Hepatocyte (in vitro differentiated cells): ENCODE results near the gene NEUROG1. TPM values are rescaled to one million over a fixed set of nuclear protein-coding genes. Genes with fewer than 3 reads are reported as not detected.

Source experiments
- DNase-seq: peaks from one replicate; pipeline ENCODE4 v3.0.0-alpha.2; 2016; ENCODE audit warnings: low spot score
- H2AFZ ChIP-seq: fragments of 200-600 bp; sonication (generic); 2 replicates; pipeline ENCODE4 v1.6.0; 2016; ENCODE audit warnings: antibody characterized with exemption, mild to moderate bottlenecking
- H3K27ac ChIP-seq: fragments of 200-600 bp; sonication (generic); 2 replicates; pipeline ENCODE4 v1.5.1; 2016; ENCODE audit warnings: mild to moderate bottlenecking
- H3K27me3 ChIP-seq: fragments of 200-600 bp; sonication (generic); 2 replicates; pipeline ENCODE4 v1.6.1; 2016
- H3K36me3 ChIP-seq: fragments of 200-600 bp; sonication (generic); replicated peaks from 2 replicates; pipeline ENCODE4 v1.5.1; 2016; ENCODE audit warnings: low read depth; ENCODE audit not compliant: insufficient read depth
- H3K4me1 ChIP-seq: fragments of 200-600 bp; sonication (generic); 2 replicates; pipeline ENCODE4 v1.5.1; 2016; ENCODE audit warnings: mild to moderate bottlenecking, moderate library complexity; ENCODE audit not compliant: insufficient read depth
- H3K4me2 ChIP-seq: fragments of 200-600 bp; sonication (generic); 2 replicates; pipeline ENCODE4 v1.6.0; 2016
- H3K4me3 ChIP-seq: fragments of 200-600 bp; sonication (generic); 2 replicates; pipeline ENCODE4 v1.5.1; 2016; ENCODE audit warnings: mild to moderate bottlenecking
- H3K79me2 ChIP-seq: fragments of 200-600 bp; sonication (generic); 2 replicates; pipeline ENCODE4 v1.6.0; 2017; ENCODE audit warnings: mild to moderate bottlenecking
- H3K9me2 ChIP-seq: fragments of 200-600 bp; sonication (generic); replicated peaks from 2 replicates; pipeline ENCODE4 v1.6.0; 2017; ENCODE audit warnings: mild to moderate bottlenecking; ENCODE audit not compliant: insufficient read depth
- H3K9me3 ChIP-seq: fragments of 200-600 bp; sonication (generic); 2 replicates; pipeline ENCODE4 v1.5.1; 2016; ENCODE audit warnings: low read depth, mild to moderate bottlenecking
- H4K20me1 ChIP-seq: fragments of 200-600 bp; sonication (generic); 2 replicates; pipeline ENCODE4 v1.6.0; 2016; ENCODE audit warnings: mild to moderate bottlenecking; ENCODE audit not compliant: insufficient read depth, poor library complexity, severe bottlenecking
- CTCF ChIP-seq: fragments of 200-600 bp; sonication (generic); IDR thresholded peaks from 2 replicates; pipeline ENCODE4 v1.5.1; 2016; ENCODE audit warnings: antibody characterized with exemption, mild to moderate bottlenecking; ENCODE audit not compliant: poor library complexity
- EZH2 ChIP-seq: fragments of 200-600 bp; sonication (generic); IDR thresholded peaks from 2 replicates; pipeline ENCODE4 v1.6.1; 2016; ENCODE audit warnings: antibody characterized with exemption, mild to moderate bottlenecking, borderline replicate concordance
- EZH2phosphoT487 ChIP-seq: fragments of 200-600 bp; sonication (generic); IDR thresholded peaks from one replicate; pipeline ENCODE4 v1.6.1; 2018; ENCODE audit warnings: antibody characterized with exemption, mild to moderate bottlenecking, low read depth, moderate library complexity; ENCODE audit not compliant: unreplicated experiment, severe bottlenecking
- WGBS: methylation state at CpG from one replicate; pipeline ENCODE4 v1.1.6; 2016; ENCODE audit warnings: low lambda C conversion rate; ENCODE audit errors: missing lambda C conversion rate; 5-methylcytosine and 5-hydroxymethylcytosine counted together
- polyA plus RNA-seq: library from polyadenylated mRNA; unstranded; fragments of >200 nt; fragmentation: Nextera tagmentation; extraction: Ambion mirVana; gene quantifications from 2 replicates; pipeline ENCODE4 v1.2.1, GENCODE V29; 2016
- total RNA-seq: library from RNA; depleted of rRNA; stranded (reverse); fragments of >200 nt; gene quantifications from 2 replicates; pipeline ENCODE4 v1.2.3, GENCODE V29; 2014

The NEUROG1 gene
- total and polyA plus RNA-seq, 2 experiments from 2014 or later, result not detected

- no peak overlapping the region for H3K4me3 ChIP-seq
Observed at GRCh38 chr5:135553688-135554462, 18.1 kb upstream of the NEUROG1 start.

GRCh38 chr5:135551593-135552447 is 16.1 kb upstream of the NEUROG1 start:
- Histone ChIP-seq H2AFZ (no peak overlapping the region), H3K36me3 (no peaks in the 10 kb centered on the region), H3K79me2 (no peaks in the 10 kb centered on the region), H3K27ac (no peak overlapping the region), H3K4me1 (no peaks in the 10 kb centered on the region), H3K27me3 (peaks cover 56% of the 10 kb centered on the region), H3K4me3 (no peak overlapping the region), H3K9me2 (no peaks in the 10 kb centered on the region), H3K4me2 (no peak overlapping the region), H4K20me1 (no peaks in the 10 kb centered on the region), H3K9me3 (no peaks in the 10 kb centered on the region)
- TF ChIP-seq EZH2phosphoT487 (no peak), CTCF (peak; percentile 87)
- WGBS, result 41% methylated on average over 15 of the region's 15 CpGs
- peak; percentile 86 for DNase-seq

More at GRCh38 chr5:135553688-135554462, 18.1 kb upstream of the NEUROG1 start:
- Histone ChIP-seq H3K27me3 (peaks cover 52% of the 10 kb centered on the region), H4K20me1 (no peaks in the 10 kb centered on the region), H3K4me1 (no peaks in the 10 kb centered on the region), H3K27ac (no peak overlapping the region), H3K36me3 (no peaks in the 10 kb centered on the region), H3K79me2 (no peaks in the 10 kb centered on the region), H3K9me3 (no peaks in the 10 kb centered on the region), H3K9me2 (no peaks in the 10 kb centered on the region), H3K4me2 (peak overlapping the region; percentile 71), H2AFZ (peak overlapping the region; percentile 89)
- TF ChIP-seq EZH2phosphoT487 (no peak), CTCF (peak; percentile 53), EZH2 (no peak)
- peak; percentile 73 for DNase-seq
- 24% methylated on average over 8 of the region's 8 CpGs for WGBS

- Histone ChIP-seq H3K27me3 (peaks cover 65% of the 10 kb centered on the region), H3K36me3 (no peaks in the 10 kb centered on the region), H2AFZ (no peak overlapping the region), H3K4me1 (peaks cover 4% of the 10 kb centered on the region), H4K20me1 (no peaks in the 10 kb centered on the region), H3K79me2 (no peaks in the 10 kb centered on the region), H3K27ac (no peak overlapping the region), H3K4me3 (no peak overlapping the region), H3K9me3 (no peaks in the 10 kb centered on the region), H3K4me2 (no peak overlapping the region), H3K9me2 (no peaks in the 10 kb centered on the region)
- TF ChIP-seq CTCF, result no peak
- TF ChIP-seq EZH2, result no peak
- no peak for TF ChIP-seq EZH2phosphoT487
- no peak for DNase-seq
- WGBS, result 14% methylated on average over 4 of the region's 4 CpGs
Observed at GRCh38 chr5:135549413-135549812, 13.6 kb upstream of the NEUROG1 start.
